ENCODE measurements around the gene EIPR1. TPM values are rescaled to one million over a fixed set of nuclear protein-coding genes. Genes with fewer than 3 reads are reported as not detected.
"Not testable (repeated sequence)": the region's sequence is repeated elsewhere in the genome, so short reads cannot be mapped to it uniquely, and the experiment has no call there.

Gene EIPR1
- total RNA-seq, 1 experiment from 2014 or later: 71.2 TPM

DNA sequence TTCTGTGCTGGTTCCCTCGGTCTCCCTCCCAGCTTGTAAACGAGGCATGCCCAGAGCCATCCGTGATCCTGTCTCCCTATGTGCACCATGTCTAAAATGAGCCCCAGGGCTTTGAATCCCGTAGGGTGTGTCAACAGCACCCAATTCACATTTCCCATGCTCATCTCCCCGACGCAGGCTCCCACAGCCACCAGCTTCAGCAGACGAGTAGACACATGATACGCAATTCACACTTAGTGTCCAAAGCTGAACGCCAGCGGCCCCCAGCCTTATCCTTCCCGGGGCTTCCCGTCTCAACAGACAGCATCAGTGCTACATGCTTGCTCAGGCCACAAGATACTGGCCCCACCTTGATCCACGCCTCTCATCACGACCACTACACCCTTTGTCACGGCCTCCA lies 88.1 kb downstream of the EIPR1 start:
- DNase-seq (ENCODE audit: low read depth): no peak

GRCh38 chr2:3289171-3289515 lies 88.5 kb downstream of the EIPR1 start:
- DNase-seq (ENCODE audit: low read depth): no peak

GRCh38 chr2:3288470-3289170 lies 89.0 kb downstream of the EIPR1 start:
- no peak for DNase-seq (ENCODE audit: low read depth)

DNA sequence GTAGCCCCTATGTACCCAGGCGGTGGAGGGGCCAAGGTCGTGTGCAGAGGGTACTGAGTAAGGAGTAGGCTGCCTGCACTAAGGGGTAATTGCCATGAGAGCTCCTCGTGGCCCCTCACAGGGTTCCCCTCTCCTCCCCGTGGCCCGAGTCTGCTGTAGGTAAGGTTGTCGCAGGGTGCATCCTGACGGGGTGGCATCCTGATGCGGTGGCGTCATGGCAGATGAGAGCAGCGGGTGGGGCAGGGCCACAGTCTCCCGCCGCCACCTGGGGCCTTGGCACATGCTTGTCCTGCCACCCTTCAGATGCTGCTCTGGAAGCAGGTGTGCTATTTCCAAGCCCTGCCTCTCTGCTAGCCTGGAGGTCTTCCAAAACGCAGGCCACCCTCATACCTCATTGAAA lies 89.7 kb downstream of the EIPR1 start:
- no peak for DNase-seq (ENCODE audit: low read depth)

DNA sequence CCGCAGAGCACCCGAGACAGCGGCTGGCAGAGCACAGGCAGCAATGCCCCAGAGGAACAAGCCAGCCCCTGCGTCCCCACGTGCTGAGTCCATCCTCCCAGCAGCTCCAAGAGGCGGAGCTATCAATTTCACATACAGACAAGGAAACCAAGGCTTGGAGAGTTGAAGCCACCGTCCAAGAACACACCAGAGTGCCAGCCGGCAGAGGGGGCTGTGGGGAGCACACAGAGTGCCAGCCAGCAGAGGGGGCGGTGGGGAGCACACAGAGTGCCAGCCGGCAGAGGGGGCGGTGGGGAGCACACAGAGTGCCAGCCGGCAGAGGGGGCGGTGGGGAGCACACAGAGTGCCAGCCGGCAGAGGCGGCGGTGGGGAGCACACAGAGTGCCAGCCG lies 91.0 kb downstream of the EIPR1 start:
- DNase-seq (ENCODE audit: low read depth): not testable (repeated sequence)

DNA sequence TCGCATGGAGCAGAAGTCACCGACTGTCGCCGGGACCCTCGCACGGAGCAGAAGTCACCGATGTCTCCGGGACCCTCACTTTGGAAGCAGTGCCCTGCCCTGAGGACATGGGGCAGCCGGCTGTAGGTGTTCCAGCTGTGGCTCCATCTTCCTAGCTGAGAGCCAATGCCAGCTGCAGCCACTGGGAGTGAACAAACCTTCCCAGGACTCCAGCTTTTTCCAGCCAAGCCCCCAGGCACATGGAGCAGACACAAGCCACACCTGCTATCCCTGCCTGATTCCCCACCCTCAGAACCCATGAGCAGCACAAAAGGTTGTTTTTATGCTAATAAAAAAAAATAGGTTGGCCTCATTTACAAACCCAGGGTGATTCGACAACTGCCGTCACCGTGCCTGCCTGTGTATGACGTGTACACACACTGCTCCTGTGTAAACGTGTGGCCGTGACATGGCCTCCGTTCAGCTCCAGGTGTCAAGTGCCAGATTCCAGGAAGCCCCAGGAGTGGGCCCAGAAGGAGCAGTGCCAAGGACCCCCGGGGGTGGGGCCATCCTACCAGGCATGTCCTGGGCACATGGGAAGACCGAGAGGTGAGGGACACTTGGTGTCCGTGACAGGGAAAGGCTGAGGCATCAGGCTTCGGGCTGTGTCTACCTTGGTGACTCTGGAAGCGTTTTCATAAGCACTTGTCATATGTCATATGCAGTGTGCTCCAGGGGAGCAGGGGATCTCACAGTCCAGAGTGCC lies 91.5 kb downstream of the EIPR1 start:
- DNase-seq (ENCODE audit: low read depth): no peak

GRCh38 chr2:3284657-3285630 lies 92.7 kb downstream of the EIPR1 start:
- no peak for DNase-seq (ENCODE audit: low read depth)

DNA sequence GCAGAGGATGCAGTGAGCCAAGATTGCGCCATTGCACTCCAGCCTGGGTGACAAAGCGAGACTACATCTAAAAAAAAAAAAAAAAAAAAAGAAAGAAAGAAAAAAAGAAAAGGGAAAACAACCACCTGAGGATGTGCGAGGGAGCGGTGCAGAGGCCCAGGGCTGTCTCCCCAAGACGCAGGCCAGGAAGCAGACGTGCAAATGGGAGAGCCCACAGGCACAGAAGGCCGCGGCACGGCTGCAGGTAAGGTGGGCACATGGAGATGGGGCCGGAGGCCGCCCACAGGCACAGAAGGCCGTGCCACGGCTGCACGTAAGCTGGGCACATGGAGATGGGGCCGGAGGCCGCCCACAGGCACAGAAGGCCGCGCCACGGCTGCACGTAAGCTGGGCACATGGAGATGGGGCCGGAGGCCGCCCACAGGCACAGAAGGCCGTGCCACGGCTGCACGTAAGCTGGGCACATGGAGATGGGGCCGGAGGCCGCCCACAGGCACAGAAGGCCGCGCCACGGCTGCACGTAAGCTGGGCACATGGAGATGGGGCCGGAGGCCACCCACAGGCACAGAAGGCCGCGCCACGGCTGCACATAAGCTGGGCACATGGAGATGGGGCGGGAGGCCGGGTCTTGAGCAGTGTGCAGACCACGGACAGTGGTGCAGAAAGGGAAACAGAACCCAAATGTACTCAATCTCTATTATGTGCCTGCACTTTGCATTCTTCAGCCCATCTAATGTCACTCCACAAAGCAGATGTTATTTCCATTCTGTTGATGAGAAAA lies 93.6 kb downstream of the EIPR1 start:
- not testable (repeated sequence) for DNase-seq (ENCODE audit: low read depth)

DNA sequence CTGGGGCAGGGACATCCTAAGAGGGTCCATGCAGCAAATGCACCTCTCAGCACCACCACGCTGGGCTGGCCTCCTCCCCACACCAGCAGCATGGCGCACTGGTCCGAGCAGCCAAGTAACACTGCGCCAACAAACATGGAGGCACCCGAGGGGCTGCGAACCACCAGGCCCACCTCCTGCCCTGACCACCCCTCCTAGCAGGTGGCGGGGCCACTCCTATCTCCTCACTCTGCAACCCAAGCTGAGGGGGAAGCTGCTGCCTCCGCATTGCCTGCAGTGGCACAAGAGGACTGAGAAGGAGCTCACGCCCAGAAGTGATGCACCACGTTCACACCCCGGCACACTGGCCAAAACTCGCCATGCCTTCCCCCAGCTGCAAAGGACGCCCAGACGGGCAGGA lies 94.4 kb downstream of the EIPR1 start:
- DNase-seq (ENCODE audit: low read depth): no peak

DNA sequence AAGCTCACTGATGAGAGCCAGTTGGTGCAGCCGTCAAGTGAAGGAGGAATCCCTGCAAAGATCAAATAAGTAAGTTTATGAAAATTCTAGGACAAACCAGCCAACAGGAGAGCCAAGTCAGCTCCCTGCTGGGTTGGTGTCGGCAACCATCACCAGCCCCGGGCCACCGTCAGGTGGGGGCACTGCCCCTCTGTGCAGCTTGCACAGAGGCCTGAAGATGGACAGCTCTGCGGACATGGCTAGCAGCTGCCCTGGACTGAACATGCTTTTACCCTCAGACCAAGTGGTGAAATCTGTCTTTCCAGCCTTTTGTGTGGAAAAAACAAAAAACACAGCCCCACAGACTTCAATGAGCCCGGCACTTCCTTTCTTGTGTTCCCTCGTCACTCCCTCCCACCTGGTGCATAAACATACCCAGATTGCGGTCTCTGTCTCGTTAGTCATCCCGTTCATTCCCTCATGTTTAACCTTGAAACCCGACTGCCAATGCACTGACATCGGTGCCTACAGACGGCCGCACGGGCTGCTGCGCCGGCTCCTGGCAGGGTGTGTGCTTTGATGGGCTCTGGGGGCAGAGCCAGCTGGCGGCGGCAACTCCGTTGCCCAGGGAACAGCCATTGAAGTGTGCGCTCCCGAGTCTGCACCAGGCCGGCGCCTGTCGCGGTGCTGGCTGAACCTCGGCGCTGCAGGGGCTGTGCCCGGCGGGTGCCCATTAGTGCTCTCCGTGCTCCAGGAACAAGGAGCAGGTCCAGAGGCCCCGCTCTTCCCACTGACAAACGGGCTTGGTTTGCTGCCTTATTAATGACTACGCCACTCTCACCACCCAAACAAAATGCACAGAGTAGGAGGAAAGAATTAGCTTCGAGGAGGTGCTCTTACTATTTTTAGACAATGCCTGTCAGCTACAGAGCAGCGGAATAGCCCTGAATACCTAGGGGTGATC lies 95.3 kb downstream of the EIPR1 start:
- peak; percentile 83 for DNase-seq (ENCODE audit: low read depth)

DNA sequence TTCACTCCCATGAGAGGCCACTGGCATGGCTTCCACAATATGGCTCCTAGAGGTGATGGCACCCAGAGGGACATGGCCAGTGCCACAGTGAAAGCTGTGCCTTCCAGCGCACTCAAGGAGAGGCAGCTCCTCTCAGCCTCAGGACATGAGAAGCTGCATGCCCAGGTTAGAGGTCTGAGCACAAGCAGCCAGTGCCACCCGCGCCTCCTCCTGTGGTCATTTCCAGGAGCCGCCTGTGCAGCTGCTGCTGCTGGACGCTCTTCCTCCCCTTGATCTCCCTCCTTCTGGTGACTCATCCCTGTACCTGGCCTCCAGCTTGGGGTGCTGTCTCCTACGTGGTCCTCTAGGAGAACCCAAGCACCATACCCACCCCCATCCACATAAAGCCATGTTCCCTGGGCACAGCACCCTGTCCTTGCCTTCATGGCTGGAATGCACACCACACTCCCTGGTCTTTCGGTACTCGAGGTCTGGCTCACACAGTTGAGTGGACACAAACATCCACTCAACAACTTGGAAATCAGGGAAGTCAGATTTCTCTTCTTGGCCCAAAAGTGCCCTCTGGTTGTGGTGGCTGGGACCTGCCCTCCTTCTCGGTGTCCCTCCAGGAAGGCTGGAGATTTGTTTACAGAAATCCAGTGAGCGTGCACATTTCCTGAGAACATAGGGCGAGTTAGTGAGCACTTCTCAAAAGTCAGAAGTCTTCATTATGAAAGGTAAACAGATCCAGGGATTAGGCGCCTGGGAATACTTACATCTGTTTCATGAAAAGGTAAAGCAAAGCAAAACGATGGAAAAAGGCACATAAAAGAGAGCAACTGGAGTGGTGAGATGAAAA lies 96.7 kb downstream of the EIPR1 start:
- DNase-seq (ENCODE audit: low read depth): no peak

GRCh38 chr2:3280197-3280596 lies 97.4 kb downstream of the EIPR1 start:
- DNase-seq (ENCODE audit: low read depth): no peak

- DNase-seq (ENCODE audit: low read depth): no peak
Measured at GRCh38 chr2:3279236-3279960, 98.2 kb downstream of the EIPR1 start.

- DNase-seq (ENCODE audit: low read depth): no peak
Measured at GRCh38 chr2:3278521-3279218, 98.9 kb downstream of the EIPR1 start.

- no peak for DNase-seq (ENCODE audit: low read depth)
Measured at GRCh38 chr2:3277748-3278520, 99.7 kb downstream of the EIPR1 start.

- DNase-seq (ENCODE audit: low read depth): no peak
Measured at GRCh38 chr2:3277050-3277747, 100.4 kb downstream of the EIPR1 start.
